Measurements from ENCODE around the gene ZNF408. TPM values are rescaled to one million over a fixed set of nuclear protein-coding genes. Genes with fewer than 3 reads are reported as not detected.

Gene ZNF408
- total RNA-seq, 1 experiment from 2014 or later: 14.4 TPM

DNA sequence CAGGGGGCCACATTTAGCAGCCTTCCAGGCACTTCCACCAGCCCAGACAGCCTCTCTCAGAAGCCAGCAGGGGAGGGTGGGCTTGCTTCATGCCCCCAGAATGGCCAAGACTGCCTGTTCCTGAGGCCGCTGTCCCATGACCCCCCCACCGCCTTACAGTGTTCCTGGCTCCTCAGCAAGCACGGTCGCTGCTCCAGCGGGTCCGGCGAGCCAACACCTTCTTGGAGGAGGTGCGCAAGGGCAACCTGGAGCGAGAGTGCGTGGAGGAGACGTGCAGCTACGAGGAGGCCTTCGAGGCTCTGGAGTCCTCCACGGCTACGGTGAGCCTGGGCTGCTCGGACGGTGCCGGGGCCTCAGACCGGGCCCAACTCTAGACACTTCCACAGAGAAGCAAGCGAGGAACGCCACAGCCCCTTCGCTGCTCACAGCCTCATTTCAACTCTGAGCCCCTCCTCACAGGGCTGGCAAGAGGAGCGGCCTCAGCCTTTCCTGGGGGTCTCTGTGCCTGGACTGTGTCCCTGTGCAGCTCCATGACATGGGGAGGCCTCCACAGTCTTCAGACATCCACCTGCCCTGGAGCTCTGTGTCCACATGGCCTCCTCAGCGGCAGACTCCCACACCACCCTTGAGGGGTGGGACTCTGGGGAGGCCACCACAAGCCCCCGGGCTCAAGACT lies 18.9 kb downstream of the ZNF408 start (continued):
- TF ChIP-seq YY1 (IDR thresholded peaks at IDR 0.05; ENCODE audit: extremely low read depth, insufficient replicate concordance, low read depth, low read length): no peak
- TF ChIP-seq, protein P1, sequence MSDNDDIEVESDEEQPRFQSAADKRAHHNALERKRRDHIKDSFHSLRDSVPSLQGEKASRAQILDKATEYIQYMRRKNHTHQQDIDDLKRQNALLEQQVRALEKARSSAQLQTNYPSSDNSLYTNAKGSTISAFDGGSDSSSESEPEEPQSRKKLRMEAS (IDR thresholded peaks at IDR 0.05): no peak

DNA sequence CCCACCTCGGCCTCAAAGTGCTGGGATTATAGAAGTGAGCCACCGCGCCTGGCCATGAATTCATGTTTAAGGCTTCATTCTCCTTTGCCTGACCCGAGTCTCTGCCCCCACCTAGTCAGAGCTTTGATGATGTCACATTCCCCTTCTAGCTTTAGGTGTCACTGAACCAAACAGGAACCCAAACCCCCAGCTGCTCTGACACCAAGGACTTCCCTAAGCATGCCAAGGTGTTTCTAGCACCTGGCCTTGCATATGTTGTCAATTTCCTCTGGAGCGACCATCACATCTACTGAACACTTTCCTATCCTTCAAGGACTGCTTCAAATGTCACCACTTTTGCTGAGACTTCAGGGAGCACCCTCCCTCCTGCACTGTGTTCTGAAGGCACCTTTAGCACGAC lies 20.5 kb downstream of the ZNF408 start:
- POLR2A ChIA-PET: no interaction called here
- no peak for DNase-seq (ENCODE audit: low read depth, low spot score)
- CTCF ChIA-PET: no interaction called here
- Histone ChIP-seq H3K9me3 (ENCODE audit: control insufficient read depth in 1 of 2, insufficient read depth in 1 of 2, low read depth in 1 of 2, low read length in 2 of 2) (no peaks in the 10 kb centered on the region), H3K4me2 (ENCODE audit: low read length) (no peak overlapping the region), H3K27me3 (ENCODE audit: insufficient read depth, low read length) (no peaks in the 10 kb centered on the region), H2AFZ (ENCODE audit: low read depth, low read length, poor library complexity, severe bottlenecking) (no peak overlapping the region), H3K36me3 (ENCODE audit: control insufficient read depth in 1 of 2, insufficient read depth in 2 of 2, low read length in 2 of 2) (no peaks in the 10 kb centered on the region), H3K4me3 (replicated peaks in 1 of 2; ENCODE audit: low read depth in 1 of 2, low read length in 2 of 2) (no peak overlapping the region), H3K27ac (ENCODE audit: low read depth, low read length) (no peak overlapping the region), H4K20me1 (ENCODE audit: insufficient read depth) (no peaks in the 10 kb centered on the region), H3K9ac (ENCODE audit: low read length) (no peak overlapping the region), H3K79me2 (ENCODE audit: insufficient read depth, low read length) (no peaks in the 10 kb centered on the region), H3K9me2 (ENCODE audit: insufficient read depth) (no peaks in the 10 kb centered on the region), H3K4me1 (ENCODE audit: control insufficient read depth in 1 of 2, insufficient read depth in 2 of 2, low read length in 2 of 2) (peaks cover 5 to 10% of the 10 kb centered on the region in 2 experiments; a peak in 3 of 4 replicates)
- RAD21 ChIA-PET (ENCODE audit: low non-redundant PET in 1 of 2, low total read pairs in 2 of 2, uncharacterized antibody in 2 of 2, unreplicated experiment in 2 of 2): no interaction called here
- ATAC-seq: no peak
- intact Hi-C loops (cut with micrococcal nuclease): no loop called here
- no peak for TF ChIP-seq CEBPB (IDR thresholded peaks at IDR 0.05; ENCODE audit: low read depth)
- TF ChIP-seq SRF (IDR thresholded peaks at IDR 0.05; ENCODE audit: low read depth): no peak
- no peak for TF ChIP-seq CBX3 (IDR thresholded peaks at IDR 0.05; ENCODE audit: low read depth)
- no peak for TF ChIP-seq SIN3A (IDR thresholded peaks at IDR 0.05; ENCODE audit: low read depth)
- no peak for TF ChIP-seq EGR1 (IDR thresholded peaks at IDR 0.05; ENCODE audit: low read depth)
- TF ChIP-seq, protein P2, sequence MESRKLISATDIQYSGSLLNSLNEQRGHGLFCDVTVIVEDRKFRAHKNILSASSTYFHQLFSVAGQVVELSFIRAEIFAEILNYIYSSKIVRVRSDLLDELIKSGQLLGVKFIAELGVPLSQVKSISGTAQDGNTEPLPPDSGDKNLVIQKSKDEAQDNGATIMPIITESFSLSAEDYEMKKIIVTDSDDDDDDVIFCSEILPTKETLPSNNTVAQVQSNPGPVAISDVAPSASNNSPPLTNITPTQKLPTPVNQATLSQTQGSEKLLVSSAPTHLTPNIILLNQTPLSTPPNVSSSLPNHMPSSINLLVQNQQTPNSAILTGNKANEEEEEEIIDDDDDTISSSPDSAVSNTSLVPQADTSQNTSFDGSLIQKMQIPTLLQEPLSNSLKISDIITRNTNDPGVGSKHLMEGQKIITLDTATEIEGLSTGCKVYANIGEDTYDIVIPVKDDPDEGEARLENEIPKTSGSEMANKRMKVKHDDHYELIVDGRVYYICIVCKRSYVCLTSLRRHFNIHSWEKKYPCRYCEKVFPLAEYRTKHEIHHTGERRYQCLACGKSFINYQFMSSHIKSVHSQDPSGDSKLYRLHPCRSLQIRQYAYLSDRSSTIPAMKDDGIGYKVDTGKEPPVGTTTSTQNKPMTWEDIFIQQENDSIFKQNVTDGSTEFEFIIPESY (IDR thresholded peaks at IDR 0.05; ENCODE audit: extremely low read depth, insufficient replicate concordance, low read length): no peak
- TF ChIP-seq, protein P3, sequence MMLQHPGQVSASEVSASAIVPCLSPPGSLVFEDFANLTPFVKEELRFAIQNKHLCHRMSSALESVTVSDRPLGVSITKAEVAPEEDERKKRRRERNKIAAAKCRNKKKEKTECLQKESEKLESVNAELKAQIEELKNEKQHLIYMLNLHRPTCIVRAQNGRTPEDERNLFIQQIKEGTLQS (IDR thresholded peaks at IDR 0.05): no peak
- TF ChIP-seq ZNF274 (IDR thresholded peaks at IDR 0.05; ENCODE audit: low read depth, low read length): no peak
- no peak for TF ChIP-seq EZH2phosphoT487 (IDR thresholded peaks at IDR 0.05; ENCODE audit: borderline replicate concordance)
- no TSS peak for BruUV-seq (replicated peaks)

Data from HCT116 (cell line).